Fibroblast of villous mesenchyme (primary cell): ENCODE results near the gene UVRAG. TPM values are rescaled to one million over a fixed set of nuclear protein-coding genes. Genes with fewer than 3 reads are reported as not detected.

ENCODE experiments used
- DNase-seq: peaks from one replicate; pipeline ENCODE4 v3.0.0-alpha.2; 2010; ENCODE audit warnings: low read depth
- H3K4me3 ChIP-seq: 2 replicates; pipeline ENCODE4 v1.5.1; 2011; ENCODE audit warnings: low read depth, mild to moderate bottlenecking, low read length
- CTCF ChIP-seq: IDR thresholded peaks from 2 replicates; pipeline ENCODE4 v1.5.1; 2012; ENCODE audit warnings: low read depth, mild to moderate bottlenecking, low read length; ENCODE audit not compliant: insufficient read depth
- total RNA-seq: library from RNA; depleted of rRNA; stranded (reverse); fragments of >200 nt; gene quantifications from 2 replicates; pipeline ENCODE4 v1.2.3, GENCODE V29; 2012

The UVRAG gene
- total RNA-seq, 1 donor: 37.1 TPM

GRCh38 chr11:75944515-75944914, 129.5 kb downstream of the UVRAG start:
- DNase-seq: no peak
- no peak overlapping the region for H3K4me3 ChIP-seq
- no peak for TF ChIP-seq CTCF

GRCh38 chr11:75945446-75945845, 130.4 kb downstream of the UVRAG start:
- no peak overlapping the region for H3K4me3 ChIP-seq
- DNase-seq: peak; percentile 12

GRCh38 chr11:75945947-75946346, 130.9 kb downstream of the UVRAG start:
- no peak for DNase-seq
- TF ChIP-seq CTCF: no peak
- no peak overlapping the region for H3K4me3 ChIP-seq

More at GRCh38 chr11:75945446-75945845, 130.4 kb downstream of the UVRAG start:
- no peak for TF ChIP-seq CTCF

GRCh38 chr11:75946531-75947530, 131.8 kb downstream of the UVRAG start:
- no peak for TF ChIP-seq CTCF
- peak; percentile 80 for DNase-seq

GRCh38 chr11:75949023-75949672, 134.1 kb downstream of the UVRAG start:
- DNase-seq: peak; percentile 37
- TF ChIP-seq CTCF: no peak
- H3K4me3 ChIP-seq: no peak overlapping the region

More at GRCh38 chr11:75946531-75947530, 131.8 kb downstream of the UVRAG start:
- no peak overlapping the region for H3K4me3 ChIP-seq

GRCh38 chr11:75950141-75950540, 135.1 kb downstream of the UVRAG start:
- H3K4me3 ChIP-seq: no peak overlapping the region
- TF ChIP-seq CTCF: no peak
- DNase-seq: no peak
